M059J (cell line): ENCODE measurements around the gene LAT. TPM values are rescaled to one million over a fixed set of nuclear protein-coding genes. Genes with fewer than 3 reads are reported as not detected.
A peak's percentile ranks its signal among the peaks of the same experiment; 100 is the strongest.

Experiments used
- DNase-seq: peaks from one replicate; pipeline ENCODE4 v3.0.0-alpha.2; 2012; ENCODE audit warnings: low read depth
- total RNA-seq: library from RNA; depleted of rRNA; stranded (reverse); fragments of >200 nt; shearing (Covaris generic); gene quantifications from 2 replicates; pipeline ENCODE4 v1.2.3, GENCODE V29; 2014

Gene LAT
- total RNA-seq, 1 experiment from 2014 or later, result 1.2 TPM

DNA sequence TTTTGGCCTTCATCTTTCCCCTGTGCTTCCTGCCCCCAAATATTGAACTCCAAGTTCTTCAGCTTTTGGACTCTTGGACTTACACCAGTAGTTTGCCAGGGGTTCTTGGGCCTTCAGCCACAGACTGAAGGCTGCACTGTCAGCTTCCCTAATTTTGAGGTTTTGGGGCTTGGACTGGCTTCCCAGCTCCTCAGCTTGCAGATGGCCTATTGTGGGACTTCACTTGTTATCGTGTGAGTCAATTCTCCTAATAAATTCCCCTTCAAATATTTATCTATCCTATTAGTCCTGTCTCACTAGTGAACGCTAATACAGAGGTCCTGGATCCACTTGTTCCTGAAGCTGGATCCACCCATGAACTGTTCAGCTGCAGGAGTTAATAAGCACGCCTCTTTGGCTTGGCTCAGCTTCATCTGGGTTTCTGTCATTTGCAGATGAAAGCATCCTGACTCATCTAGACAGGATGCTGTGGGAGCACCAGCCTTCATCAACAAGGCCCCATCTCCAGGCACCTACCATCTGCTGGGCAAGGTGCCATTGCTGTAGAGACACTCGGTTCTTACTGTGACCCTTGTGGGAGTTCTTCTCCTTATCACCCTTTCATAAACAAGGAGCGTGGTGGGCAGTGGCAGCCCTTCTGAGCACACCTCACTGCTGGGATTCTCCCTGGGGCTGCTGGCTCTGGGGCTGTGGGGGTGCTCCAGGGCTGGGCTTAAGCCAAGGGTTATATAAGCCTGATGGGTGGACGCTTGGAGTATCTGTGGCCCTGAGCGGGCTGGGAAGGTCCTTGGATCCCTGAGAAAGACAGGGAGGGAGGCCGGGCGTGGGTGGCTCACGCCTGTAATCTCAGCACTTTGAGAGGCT, 23.1 kb downstream of the LAT start:
- peak; percentile 81 for DNase-seq

DNA sequence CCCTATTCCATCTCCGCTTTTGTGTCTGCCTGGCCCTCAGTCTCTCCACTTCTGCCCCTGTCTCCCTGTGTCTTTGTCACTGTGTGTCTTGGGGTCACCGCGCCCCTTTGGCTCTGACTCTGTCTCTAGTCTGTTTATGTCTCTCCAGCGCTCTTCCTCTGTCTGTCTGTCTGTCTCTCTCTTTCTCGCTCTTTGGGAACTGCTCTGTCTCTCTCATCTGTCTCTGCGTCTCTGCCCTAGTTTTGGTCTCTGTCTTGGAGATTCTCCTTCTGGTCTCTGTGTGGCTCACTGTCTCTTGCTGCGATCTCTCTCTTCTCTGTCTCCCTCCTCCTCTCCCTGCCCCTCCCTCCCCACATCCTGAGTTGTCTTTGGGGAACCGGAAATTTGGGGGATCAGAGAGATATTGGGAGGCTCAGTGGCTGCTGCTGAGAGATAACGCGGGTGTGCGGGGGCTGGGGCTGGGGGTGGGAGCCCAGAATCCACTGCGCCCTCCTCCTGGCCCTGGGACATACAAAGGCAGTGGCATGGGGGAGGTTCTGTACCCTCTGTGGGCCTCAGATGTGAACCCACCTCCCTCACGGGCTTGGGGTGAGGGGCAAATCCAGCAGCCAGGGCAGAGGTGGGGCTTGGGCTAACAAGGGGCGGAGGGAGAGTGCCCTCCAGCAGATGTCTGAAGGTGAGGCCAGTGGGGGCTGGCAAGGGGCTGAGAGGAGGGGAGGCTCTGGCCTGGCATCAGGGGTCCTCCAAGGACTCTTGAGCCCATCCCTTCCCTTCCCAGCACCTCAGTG, 24.4 kb downstream of the LAT start:
- no peak for DNase-seq

DNA sequence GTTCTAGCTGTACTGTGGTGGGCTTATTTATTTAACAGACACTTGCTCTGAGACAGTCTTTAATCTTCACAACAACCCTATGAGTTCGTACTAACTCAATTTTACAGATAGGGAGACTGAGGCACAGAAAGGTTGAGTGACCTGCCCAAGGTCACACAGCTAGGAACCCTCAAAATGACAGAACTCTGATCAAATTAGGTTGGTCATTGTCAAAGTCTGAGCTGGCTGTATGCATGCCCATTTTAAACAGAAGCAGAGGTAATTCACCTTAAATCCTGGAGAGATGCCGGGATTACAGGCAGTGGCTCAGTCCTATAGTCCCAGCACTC, 24.9 kb downstream of the LAT start:
- no peak for DNase-seq

DNA sequence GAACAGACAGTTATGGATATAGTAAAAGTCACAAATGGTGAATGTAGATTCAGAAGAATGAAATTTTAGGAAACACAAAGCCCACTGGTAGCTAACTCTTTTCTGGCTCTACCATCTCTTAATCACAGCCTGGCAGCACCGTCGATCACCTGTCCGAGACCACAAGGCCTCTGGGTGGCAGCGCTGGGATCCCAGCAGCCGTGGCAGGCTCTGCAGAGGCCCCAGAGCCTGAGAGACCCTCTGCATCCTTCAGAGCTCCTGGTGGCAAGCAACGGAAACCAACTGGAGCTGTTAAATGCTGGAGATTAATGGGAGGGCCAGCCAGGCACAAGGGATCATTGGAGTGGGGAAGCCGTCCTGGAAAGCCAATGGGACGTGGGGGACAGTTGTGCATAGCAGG, 26.3 kb downstream of the LAT start:
- DNase-seq, result no peak

DNA sequence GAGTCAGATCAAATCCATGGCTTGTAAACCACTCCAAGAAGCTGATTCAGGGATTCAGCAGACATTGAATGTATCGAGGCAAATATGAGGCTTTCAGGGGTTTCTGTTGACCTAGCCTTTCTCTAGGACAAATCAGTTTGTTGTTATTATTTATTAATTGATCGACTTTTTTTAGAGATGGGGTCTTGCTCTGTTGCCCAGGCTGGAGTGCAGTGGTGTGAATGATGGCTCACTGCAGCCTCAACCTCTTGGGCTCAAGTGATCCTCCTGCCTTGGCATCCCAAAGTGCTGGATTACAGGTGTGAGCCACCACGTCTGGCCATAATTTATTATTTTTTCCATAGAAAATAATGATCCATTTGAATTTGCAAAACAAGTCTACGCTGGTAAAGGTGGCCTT, 27.0 kb downstream of the LAT start:
- DNase-seq, result no peak

DNA sequence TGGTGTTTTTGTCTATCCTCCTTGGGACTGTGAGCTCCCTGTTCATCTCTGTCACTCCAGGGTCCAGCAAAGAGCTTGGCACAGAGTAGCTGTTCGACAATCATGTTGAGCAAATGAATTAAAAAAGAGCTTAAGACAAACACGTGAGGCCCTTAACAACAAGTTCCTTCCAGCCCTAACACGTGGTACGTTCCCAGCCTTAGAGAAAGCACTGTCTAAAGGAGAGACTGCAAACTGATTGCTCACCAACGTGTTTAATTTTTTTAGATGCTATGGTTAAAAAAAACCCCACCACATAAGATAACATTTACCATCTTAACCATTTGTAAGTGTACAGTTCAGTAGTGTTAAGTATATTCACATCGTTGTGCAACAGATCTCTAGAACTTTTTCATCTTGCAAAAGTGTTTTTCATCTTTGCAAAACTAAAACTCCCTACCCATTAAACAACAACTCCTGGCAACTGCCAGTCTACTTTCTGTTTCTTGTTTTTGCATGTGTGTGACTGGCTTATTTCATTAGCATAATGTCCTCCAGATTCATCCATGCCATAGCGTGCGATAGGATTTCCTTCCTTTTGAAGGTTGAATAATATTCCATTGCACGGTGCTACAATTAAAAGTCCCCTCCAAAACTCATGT, 28.2 kb downstream of the LAT start:
- no peak for DNase-seq

DNA sequence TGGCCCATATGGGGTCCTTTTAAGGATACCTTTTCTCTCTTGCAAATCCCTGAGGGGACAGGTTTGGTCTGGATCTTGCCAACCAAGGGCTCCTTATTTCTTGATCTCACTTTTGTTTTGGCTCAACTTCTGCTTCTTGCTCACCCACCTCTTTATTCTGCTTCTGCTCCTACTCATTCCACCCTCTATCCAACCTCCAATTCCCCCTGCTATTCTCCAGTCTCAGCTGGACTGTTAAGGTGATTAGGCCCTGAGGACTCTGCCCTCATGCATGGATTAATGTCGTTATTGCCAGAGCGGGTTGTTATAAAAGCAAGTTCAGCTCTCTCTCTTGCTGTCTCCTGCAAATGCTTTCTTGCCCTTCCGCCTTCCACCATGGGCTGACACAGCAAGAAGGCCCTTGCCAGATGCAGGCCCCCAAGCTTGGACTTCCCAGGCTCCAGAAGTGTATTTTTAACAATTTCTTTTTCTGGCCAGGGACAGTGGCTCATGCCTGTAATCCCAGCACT, 29.8 kb downstream of the LAT start:
- no peak for DNase-seq

DNA sequence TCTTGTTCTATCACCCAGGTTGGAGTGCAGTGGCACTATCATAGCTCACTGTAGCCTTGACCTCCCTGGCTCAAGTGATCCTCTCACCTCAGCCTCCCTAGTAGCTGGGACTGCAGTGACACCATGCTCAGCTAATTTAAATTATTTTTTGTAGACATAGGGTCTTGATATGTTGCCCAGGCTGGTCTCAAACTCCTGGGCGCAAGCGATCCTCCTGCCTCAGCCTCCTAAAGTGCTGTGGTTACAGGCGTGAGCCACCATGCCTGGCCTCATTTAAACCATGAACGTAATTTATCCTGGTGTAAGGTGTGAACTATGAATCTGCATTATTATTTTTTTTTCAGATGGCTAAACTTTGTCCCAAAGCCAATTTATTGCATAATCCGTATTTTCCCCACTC, 37.3 kb downstream of the LAT start:
- no peak for DNase-seq

DNA sequence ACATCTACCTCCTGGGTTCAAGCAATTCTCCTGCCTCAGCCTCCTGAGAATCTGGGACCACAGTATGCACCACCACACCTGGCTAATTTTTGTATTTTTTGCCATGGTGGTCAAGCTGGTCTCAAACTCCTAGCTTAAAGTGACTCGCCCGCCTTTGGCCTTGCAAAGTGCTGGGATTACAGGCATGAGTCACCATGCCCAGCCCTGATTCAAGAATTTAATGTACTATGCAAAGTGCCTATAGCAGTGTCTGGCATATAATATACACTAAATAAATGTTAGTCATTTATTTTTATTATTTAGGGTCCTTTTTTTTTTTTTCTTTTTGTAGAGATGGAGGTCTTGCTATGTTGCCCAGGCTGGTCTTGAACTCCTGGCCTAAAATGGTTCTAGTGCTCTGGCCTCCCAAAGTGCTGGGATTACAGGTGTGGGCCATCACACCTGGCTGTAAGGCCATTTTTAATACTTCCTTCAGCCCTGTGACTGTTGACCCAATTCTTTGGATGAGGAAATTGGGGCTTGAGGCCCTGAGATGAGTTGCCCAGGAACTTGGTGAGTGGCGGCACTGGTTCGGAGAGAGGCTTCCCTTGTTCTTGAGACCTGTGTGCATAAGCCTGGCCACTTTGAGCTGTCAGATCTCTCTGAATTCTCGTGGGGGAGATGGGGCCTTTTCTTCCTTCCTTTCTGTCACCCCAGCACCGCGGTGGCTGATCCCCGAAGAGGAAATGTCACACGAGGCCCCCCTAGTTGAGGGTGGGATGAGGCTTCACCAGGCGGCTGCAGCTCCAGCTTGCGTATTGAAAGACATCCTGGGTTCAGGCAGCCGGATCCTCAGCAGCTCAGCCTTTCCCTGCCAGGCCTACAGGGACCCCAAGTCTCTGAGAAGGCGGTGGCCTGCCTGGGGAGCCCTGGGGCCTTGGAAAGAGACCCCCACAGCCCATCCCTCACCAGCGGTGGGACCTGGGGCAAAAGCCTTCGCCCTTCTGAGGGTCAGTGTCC, 38.7 kb downstream of the LAT start:
- DNase-seq, result peak; percentile 33

DNA sequence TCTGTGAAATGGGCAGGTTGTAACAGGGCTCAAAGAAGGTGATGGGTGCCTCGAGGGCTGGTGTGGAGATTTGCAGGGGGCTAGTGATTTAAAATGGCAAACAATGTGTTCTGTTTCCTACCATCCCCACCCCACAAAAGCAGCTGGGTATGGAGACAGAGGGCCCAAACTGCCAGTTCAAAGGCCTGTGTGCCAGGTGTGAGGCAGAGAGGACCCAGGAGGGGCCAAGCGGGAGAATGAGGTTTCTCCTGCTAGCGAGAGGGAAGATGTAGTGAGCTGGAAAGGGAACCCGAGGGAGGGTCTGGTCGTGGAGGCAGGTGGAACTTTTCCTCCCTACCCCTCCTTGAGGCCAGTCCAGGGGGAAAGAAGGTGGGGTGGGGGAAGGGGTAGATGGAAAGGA, 39.4 kb downstream of the LAT start:
- no peak for DNase-seq

DNA sequence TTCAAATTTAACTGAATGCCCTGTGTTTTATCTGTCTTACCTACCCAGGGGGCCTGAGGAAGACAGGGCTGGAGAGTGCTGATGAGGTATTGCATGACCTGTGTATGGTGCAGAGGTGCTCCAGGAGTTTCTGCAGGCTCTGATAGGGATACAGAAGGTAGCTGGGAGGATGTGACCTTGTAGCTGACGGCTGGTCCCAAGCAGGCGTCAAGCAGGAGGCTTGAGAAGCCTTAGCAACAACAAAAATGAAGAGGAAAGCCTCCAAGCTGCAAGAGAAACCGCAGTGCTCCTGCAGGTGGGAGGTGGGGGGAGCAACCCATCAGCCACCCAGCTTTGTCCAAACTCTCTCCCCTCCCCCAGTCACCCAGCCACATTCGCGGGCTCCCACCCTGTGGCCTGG, 40.4 kb downstream of the LAT start:
- no peak for DNase-seq

DNA sequence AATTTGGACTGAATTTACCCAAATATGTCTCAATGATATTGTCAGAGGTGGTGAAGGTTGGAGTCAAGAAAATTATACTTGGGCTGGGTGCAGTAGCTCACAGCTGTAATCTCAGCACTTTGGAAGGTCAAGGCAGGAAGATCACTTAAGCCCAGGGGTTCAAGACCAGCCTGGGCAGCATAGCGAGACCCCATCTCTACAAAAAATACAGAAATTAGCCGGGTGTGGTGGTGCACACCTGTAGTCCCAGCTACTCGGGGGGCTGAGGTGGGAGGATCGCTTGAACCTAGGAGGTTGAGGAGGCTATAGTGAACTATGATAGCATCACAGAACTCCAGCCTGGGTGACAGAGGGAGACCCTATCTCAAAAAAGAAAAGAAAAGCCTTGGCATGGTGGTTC, 40.9 kb downstream of the LAT start:
- no peak for DNase-seq

DNA sequence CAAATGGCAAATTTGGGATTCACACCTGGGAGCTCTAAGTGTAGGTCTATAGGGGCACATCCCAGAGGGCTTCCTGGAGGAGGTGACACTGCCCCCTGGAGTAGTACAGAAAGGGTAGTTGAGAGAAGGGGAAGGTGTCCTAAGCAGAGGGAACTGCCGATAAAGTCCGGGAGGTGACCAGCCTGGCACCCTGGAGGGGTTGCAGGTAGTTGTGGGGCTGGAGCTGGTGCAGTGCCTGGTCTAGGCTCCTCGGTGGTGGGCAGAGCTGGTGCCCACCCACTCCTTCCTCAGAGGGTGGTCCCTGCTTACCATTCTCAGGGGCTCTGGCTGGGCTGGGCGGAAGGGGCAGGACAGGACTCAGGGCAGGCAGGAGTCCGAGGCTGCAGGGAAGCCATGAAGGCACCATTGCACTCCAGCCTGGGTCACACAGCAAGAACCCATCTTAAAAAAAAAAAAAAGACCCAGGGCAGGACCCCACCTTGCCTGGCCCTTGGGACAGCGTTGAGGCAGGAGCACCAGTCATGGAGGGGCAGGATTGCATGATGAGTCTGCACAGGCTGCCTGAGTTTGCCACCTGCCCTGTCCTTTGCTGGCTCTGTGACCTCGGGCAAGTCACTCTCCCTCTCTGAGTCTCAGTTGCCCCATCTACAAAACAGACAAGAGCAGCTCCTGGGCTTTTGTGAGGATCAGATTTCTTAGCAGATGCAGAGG, 43.8 kb downstream of the LAT start:
- no peak for DNase-seq

DNA sequence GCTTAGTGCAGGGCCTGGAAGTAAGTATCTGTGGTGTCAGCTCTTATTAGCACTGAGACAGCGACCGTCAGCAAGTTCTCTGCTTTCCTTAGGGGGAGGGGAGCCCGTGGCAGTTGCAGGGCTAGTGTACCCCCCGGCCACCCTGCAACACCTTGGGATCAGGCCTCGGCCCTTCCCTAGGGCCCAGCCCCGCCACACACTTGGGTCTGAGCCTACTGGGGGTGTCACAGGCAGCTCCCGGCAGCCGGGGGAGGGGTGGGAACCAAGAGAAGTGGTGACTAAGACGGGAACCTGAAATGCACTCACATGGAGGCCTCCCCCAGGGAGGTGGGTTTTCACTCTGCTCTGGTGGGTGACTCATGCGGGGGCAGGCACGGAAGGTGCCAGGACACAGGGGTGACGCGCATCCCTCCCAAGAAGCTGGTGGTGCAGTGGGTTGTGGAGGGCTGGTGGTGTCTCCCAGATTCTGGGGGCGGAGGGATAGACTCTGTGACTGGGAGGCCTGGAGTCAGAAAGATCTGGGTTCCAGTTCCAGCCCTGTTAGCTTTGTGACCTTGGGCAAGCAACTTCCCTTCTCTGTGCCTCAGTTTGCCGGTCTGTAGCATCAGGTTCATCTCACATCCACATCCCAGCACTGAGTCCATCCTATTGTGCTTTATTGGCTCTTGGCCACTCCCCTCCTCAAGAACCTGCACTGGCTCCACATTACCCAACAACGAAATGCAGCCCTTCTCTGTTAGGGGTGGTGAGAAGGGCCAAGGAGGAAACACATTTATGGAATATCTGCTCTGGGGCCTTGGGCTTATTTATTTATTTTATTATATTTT, 44.5 kb downstream of the LAT start:
- DNase-seq, result peak; percentile 97

DNA sequence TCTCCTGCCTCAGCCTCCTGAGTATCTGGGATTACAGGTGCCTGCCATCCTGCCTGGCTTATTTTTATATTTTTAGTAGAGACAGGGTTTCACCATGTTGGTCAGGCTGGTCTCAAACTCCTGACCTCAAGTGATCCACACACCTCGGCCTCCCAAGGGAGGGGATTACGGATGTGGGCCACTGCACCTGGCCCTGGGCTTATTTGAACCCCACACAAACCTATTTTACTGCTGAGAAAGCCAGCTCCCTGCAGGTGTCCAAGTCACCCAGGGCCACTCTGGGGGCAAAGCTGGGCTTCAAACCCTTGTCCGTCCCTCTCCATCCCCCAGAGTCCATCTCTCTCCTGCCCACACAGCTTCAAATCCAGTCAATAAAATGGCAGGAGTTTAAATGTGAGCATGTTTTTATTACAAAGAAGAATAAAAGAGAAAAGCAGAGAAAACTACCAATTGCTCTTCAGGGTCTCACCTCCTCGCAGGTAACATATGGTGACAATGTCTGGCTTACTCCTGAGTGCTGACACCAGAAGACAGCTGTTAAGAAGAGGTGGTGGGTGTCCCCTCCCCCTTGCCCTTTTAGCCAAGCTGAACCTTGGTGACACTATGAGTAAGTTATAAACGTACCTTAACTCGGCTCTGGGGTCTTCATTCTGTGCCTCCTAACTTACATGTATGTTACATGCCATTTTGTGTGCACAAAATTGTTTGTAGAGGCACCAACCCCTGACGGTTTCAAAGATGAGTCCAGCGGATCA, 45.4 kb downstream of the LAT start:
- no peak for DNase-seq
